Activated CD4-positive, alpha-beta T cell treated with anti-CD3 and anti-CD28 coated beads, Interleukin-2, Interleukin-4, amounts not matched to agents 100 ng/mL and 50 ng/mL, durations not matched to agents 16 hours and 8 hours (primary cell): ENCODE results near the gene PLPPR2.
"Not testable (repeated sequence)": the region's sequence is repeated elsewhere in the genome, so short reads cannot be mapped to it uniquely, and the experiment has no call there.

Experiments used
- DNase-seq: peaks from one replicate; pipeline ENCODE4 v3.0.0-alpha.2; 2020; ENCODE audit warnings: low spot score

Gene PLPPR2

GRCh38 chr19:11339254-11340098, 15.8 kb upstream of the PLPPR2 start, which contains the start of gene RAB3D:
Gene RAB3D, minus strand, starts transcription at chr19:11339657. Its CDS starts 2,258 bp downstream, at chr19:11337399.
- DNase-seq, result peak; percentile 83

DNA sequence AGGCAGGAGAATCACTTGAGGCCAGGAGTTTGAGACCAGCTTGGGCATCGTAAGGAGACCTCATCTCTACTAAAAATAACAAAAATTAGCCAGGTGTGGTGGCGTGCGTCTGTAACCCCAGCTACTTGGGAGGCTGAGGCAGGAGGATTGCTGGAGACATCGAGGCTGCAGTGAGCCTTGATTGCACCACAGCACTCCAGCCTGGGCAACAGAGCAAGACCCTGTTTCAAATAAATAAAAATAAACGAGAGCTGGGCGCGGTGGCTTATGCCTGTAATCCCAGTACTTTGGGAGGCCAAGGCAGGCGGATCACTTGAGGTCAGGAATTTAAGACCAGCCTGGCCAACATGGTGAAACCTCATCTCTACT, 15.1 kb upstream of the PLPPR2 start:
- DNase-seq, result not testable (repeated sequence)

- no peak for DNase-seq
These were observed 12.8 kb upstream of the PLPPR2 start for GRCh38 chr19:11342429-11342828.

DNA sequence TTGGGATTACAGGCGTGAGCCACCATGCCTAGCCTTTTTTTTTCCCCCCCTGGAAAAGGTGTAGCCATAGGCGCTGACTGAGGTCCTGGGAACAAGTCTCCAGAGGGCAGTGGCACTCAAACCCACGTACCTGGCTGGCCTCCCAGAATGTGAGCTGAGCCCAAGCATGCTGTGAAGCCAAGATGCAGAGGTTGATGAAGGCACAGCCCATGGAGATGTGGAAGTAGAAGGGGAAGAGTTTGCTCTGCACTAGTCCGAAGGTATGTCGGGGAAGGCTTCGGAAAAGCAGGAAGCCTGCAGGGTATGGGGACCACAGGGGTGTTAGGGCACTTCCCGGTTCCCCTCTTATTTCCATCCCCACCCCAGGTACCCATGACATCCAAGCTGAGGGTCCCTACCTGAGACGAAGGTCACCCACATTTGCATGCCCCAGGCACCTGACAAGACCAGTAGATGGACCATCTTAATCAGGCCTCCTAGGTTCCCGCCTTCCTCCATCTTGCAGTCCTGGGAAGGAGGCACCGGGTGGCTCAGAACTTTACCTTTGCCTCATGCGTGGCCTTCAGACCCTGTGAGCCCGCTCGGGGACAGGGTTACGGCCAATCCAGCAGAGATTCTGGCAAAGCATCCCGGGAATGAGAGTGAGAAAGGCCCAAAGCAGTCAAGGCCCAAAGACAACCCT, 10.0 kb upstream of the PLPPR2 start:
- DNase-seq, result no peak

DNA sequence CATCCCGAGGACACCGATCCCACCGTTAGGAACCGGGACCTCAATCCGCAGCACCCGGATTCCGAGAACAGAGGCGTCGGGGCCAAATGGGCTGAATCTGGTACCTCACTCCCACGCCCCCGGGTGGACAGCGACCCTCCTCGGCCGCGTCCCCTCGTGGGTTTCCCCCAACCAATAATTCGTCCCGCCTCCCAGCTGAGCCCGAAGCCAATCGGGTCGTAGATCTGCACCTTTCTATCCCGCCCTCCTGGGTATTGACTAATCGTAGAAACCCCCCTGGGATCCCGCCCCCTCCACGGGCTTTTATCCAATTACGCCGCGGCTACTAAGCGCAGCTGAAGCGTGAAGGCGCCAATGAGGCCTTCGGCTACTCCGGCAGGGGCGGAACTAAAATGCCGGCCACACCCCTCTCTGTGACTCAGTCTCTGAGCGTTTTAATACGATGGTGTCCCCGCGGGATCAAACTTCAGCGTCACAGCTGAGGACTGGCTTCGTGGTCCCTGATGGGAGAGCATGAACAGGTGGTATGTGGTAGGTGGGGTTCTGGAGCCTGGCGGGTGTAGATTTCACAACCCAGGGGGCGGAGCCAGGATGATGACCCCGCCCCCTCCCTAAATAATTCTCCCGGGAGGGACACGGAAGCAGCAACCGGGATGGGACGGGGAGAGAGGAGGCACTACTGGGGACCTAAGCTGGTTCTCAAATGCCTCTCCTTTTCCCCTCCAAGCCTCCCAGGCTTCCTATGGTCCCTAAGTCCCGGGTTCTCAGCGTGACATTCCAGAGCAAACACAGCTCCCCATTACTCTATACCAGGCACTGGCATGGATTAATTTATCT, 8.9 kb upstream of the PLPPR2 start, which contains the start of the genes CCDC159 and TMEM205:
Gene CCDC159 (plus strand): TSS at position 416 of the 837 bp plus-strand sequence. CDS start 88 bp downstream, at position 504.
Gene TMEM205 (minus strand): TSS at position 165 of the 837 bp plus-strand sequence. CDS start 649 bp downstream, outside the sequence.
- peak; percentile 99 for DNase-seq

- DNase-seq, result no peak
These were observed 7.6 kb upstream of the PLPPR2 start for GRCh38 chr19:11347546-11348039.

DNA sequence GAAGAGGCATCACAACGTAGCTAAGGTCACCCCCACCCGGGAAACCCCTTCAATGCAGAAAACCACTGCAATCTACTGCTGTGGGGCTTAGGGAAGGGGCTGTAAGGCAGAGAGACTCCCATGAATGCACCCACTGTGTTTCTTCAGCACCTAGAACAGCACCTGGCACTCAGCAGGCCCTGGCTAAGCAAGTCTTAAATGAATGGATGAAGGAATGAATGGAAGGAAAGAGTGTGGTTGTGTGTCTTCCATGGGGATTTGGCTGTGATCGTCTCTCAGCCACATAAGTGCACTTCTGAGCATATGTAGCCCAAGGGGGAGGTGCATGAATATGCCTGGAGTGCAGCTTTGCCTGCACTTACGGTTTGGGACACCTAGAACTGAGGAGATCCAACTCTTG, 6.1 kb upstream of the PLPPR2 start:
- DNase-seq, result no peak

GRCh38 chr19:11354102-11354501, 1.1 kb upstream of the PLPPR2 start:
- DNase-seq, result not testable (repeated sequence)

DNA sequence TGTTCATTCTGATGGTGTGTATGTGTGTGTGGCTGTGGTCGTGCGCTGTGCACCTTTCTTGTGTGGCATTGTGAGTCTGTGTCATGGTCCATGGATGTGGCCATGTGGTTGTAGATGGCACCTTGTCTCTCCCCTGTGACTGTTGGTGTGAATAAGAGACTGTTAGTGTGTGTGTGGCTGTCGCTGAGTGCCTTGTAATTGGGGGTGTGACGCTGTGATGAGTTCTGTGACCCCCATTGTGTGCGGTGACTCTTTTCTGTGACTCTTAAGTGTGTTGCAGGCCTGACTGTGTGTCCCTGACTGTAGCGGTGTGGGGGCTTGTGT, 804 bp downstream of the PLPPR2 start:
- no peak for DNase-seq

GRCh38 chr19:11356676-11357550, 1.7 kb downstream of the PLPPR2 start:
- no peak for DNase-seq

DNA sequence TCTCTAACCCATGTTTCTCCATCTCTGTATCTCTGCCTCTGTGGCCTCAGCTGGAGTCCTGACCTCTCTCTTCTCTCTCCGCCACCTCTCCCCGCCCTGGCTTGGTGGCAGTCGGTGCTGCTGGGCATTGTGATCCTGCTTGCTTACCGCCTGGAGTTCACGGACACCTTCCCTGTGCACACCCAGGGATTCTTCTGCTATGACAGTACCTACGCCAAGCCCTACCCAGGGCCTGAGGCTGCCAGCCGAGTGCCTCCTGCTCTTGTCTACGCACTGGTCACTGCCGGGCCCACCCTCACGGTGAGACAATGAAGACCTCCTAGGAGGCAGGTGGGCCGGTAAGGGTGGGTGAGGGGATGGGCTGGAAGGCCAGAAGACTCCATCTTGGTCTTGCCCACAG, 4.2 kb downstream of the PLPPR2 start:
- no peak for DNase-seq

- no peak for DNase-seq
These were observed 6.0 kb downstream of the PLPPR2 start for GRCh38 chr19:11361037-11361770.

DNA sequence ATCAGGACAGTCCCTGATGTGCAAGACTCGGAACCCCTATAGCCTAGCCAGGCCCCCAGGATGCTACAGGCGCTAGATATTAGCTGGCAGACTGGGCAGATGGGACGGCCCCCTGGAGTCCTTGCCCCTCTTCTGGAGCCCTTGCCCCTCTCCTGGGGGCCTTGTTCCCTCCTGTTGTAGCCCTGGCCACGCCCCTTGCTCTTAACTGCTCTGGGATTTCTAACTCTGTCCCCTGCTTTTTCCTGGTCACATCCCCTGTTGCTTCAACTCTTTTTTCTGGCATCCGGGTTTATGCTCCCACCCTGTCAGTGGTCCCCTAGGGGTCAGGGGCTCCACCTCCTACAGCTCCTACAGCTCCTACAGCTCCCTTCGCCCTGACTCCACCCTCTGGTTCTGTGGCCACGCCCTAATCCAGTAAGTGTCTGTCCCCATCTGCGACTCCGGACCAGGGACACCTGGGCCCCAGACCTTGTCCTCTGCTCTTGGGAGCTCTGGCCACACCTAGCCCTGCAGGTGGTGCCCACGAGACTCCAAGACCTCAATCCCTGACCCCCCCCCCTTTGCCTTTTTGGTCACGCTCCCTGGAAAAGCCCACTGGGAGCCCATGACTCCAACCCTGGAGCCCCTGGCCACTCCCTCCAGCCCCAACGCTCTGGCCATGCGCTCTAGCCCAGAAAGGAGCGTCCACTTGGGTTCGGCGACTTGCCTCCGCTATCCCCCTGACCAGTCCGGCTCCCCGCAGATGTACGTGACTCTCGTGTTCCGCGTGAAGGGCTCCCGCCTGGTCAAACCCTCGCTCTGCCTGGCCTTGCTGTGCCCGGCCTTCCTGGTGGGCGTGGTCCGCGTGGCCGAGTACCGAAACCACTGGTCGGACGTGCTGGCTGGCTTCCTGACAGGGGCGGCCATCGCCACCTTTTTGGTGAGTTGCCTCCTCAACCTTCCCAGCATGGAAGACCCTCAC, 6.8 kb downstream of the PLPPR2 start:
- no peak for DNase-seq

GRCh38 chr19:11363881-11364280, 8.6 kb downstream of the PLPPR2 start:
- DNase-seq, result no peak

- no peak for DNase-seq
These were observed 9.2 kb downstream of the PLPPR2 start for GRCh38 chr19:11364296-11364904.

DNA sequence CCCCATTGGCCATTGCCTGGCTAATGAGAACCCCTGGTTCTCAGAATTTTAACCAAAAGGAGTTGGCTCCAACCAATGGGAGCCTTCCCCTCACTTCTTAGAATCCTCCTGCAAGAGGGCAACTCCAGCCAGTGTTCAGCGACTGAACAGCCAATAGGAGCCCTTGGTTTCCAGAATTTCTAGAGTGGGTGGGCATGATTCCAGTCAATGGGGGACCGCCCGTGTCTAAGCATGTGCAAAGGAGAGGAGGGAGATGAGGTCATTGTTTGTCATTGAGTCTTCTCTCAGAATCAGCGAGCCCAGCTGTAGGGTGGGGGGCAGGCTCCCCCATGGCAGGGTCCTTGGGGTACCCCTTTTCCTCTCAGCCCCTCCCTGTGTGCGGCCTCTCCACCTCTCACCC, 9.7 kb downstream of the PLPPR2 start:
- no peak for DNase-seq

DNA sequence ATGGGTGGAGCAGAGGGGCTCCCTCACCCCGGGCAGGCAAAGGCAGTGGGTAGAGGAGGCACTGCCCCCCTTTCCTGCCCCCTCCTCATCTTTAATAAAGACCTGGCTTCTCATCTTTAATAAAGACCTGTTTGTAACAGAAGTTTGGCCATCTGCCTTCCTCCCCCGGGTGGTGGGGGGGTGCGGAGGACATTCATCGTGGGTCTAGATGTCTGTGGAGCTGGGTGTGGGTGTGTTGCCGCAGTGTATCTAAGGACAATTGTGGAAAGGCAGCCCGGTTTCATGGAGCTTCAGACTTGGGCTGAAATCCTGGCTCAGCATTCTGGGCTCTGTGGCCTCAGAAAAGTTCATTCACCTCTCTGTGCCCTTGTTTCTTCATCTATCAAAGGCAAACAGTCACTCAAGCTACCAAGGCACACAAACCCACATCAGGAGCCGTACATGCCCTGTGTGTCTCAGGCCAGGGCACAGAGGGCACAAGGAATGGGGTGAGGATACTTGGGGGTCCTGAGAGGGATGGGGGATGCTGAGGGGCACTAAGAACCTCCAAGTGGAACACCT, 10.4 kb downstream of the PLPPR2 start:
- no peak for DNase-seq

GRCh38 chr19:11367528-11367927, 12.3 kb downstream of the PLPPR2 start:
- no peak for DNase-seq

DNA sequence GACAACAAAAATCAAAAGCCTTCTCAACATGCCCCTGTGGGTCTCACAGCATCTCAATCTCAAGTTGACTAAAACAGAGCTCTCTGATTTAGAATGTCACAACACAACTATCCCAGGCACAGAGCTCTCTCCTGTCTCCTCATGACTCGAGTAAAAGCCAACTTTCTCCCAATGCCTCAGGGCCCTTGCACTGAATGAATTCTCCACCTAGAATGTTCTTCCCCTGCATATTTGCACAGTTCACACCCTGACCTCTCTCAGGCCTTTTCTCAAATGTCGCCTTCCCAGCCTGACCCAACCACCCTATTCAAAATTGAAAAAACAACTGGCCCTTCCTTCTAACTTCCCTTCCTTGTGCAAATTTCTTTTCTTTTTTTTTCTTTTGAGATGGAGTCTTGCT, 15.5 kb downstream of the PLPPR2 start:
- no peak for DNase-seq
